GM12891 (cell line): ENCODE results near the gene BAG3.
"Not testable (repeated sequence)": the region's sequence is repeated elsewhere in the genome, so short reads cannot be mapped to it uniquely, and the experiment has no call there.

Experiments used
- DNase-seq: peaks from one replicate; pipeline ENCODE4 v3.0.0; 2011; ENCODE audit warnings: low spot score; ENCODE audit not compliant: insufficient read length
- FAIRE-seq: peaks from 2 replicates; lab custom pipeline; 2011; peaks lifted over from hg19 to GRCh38; lab: Jason Lieb, UNC
- PAX5 ChIP-seq: IDR thresholded peaks from 2 replicates; pipeline ENCODE4 v1.6.1; 2011; ENCODE audit warnings: low read length, moderate library complexity, mild to moderate bottlenecking; ENCODE audit not compliant: insufficient read depth, severe bottlenecking
- POLR2A ChIP-seq: IDR thresholded peaks from 2 replicates; pipeline ENCODE4 v1.6.1; 2011; ENCODE audit warnings: low read depth, low read length, control low read depth
- POLR2AphosphoS5 ChIP-seq: IDR thresholded peaks from 2 replicates; pipeline ENCODE4 v1.6.1; 2011; ENCODE audit warnings: low read depth, low read length, control low read depth
- POU2F2 ChIP-seq: IDR thresholded peaks from 2 replicates; pipeline ENCODE4 v1.6.1; 2011; ENCODE audit warnings: low read depth, mild to moderate bottlenecking, control low read depth, low read length, moderate library complexity
- SPI1 ChIP-seq: IDR thresholded peaks from 2 replicates; pipeline ENCODE4 v1.6.1; 2011; ENCODE audit warnings: low read depth, low read length, control low read depth
- TAF1 ChIP-seq: IDR thresholded peaks from 2 replicates; pipeline ENCODE4 v1.6.1; 2011; ENCODE audit warnings: low read depth, low read length, control low read depth

Gene BAG3

GRCh38 chr10:119616882-119617570 is 34.2 kb upstream of the BAG3 start:
- FAIRE-seq (no peak), DNase-seq (no peak)
- TF ChIP-seq POU2F2 (no peak), POLR2A (no peak), SPI1 (no peak), PAX5 (no peak), TAF1 (no peak)

- TF ChIP-seq TAF1 (no peak), POLR2A (no peak), POU2F2 (no peak), POLR2AphosphoS5 (no peak), SPI1 (no peak), PAX5 (no peak)
- no peak for FAIRE-seq
- DNase-seq, result no peak
These were observed 32.0 kb upstream of the BAG3 start for GRCh38 chr10:119619215-119619614.

- DNase-seq, FAIRE-seq: not testable (repeated sequence)
These were observed 31.4 kb upstream of the BAG3 start for GRCh38 chr10:119619811-119620210.

DNA sequence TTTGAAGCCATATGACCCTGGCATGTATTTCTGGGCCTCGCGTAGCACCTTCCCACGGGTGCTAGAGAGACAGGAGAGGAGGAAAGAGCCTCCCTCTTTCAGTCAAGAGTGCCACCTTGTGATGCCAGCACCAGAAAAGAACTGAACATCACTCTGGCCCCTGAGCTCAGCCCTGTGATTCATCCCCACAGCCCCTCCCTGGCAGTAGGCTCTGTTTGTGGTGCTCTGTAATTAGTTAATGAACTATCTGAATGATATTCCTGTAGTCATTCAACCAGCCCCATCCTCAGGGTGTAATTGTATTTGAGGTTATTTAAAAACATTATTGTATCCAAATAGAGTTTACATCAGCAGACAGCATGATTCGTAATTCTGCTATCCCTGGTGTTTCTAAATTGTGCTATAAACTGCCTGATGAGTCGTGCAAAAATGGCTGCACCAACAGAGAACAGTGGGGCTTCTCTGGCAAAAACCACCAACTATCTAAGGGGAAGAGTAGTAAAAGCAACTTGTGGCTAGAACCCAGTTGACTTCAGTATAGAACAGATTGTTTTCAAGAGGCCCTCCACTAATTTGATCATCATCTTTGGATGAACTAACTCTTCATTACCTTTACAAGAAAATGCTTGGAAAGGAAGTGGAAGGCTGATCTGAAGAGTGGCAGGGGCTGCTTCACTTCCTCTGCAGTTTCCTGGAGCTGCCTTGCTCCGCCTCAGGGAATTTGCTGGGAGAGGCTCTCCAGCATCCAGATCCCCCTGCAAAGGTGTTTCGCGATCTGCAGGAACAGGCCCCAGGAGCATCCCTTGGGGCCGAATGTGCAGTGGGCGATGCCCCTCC is 30.7 kb upstream of the BAG3 start:
- TF ChIP-seq PAX5 (no peak), POU2F2 (no peak), SPI1 (no peak), POLR2A (no peak), TAF1 (no peak), POLR2AphosphoS5 (no peak)
- DNase-seq (no peak), FAIRE-seq (no peak)

DNA sequence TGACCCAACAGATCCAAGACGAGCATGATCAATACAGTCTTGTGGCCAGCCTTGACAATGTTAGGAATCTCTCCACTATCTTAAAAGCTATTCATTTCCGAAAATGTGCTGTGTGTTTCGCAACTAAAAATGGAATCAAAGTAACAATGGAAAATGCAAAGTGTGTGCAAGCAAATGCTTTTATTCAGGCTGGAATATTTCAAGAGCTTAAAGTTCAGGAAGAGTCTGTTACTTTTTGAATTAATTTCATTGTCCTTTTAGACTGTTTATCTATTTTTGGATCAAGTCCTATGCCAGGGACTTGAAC is 30.1 kb upstream of the BAG3 start:
- DNase-seq (no peak), FAIRE-seq (no peak)
- TF ChIP-seq TAF1, result no peak
- TF ChIP-seq POLR2A, result no peak
- no peak for TF ChIP-seq POU2F2
- TF ChIP-seq PAX5, result no peak
- TF ChIP-seq SPI1, result no peak

DNA sequence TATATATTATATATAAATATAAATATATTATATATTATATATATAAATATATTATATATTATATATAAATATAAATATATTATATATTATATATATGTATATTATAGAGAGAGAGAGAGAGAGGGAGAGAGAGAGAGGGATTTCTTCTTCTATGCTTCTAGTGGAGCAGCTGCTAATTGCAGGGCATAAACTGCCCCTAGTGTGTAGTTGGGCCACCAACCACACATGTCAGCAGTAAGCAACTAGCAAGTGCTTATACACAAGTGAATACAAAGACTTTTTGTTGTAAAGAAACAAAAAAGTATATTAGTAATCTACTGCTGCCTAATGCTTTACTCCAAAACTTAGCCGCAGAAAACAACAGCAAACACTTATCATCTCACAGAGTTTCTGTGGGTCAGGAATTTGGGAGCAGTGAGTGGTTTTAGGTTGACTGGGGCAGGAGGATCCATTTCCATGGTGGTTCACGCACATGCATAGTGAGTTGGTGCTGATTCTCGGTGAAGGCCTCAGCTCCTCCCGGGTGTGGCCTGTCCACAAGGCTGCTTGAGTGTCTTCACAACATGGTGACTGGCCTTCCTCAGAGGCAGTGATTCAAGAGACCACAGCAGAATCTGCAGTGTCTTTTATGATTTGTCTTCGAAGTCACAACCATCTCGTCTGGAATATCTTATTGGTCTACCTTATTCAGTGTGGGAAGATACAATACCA is 25.5 kb upstream of the BAG3 start:
- no peak for DNase-seq
- no peak for FAIRE-seq
- TF ChIP-seq SPI1 (no peak), POLR2A (no peak), POU2F2 (no peak), POLR2AphosphoS5 (no peak), PAX5 (no peak), TAF1 (no peak)

DNA sequence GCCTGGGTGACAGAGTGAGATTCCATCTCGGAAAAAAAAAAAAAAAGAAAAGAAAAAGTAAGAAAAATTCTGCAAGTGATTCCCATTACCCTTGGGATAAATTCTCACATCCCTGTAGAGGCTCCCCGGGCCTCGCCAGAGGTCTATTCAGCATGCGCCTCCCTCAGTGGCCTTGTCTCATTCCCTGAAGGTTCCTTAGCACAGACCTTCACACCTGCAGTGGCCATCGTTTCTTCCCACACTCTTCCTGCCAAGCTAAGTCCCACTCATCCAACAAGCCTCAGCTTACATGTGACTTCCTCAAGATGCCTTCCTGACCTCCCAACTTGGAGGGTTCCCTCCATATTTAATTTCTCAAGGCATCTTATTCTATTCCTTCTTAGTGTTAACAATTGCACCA is 20.9 kb upstream of the BAG3 start:
- DNase-seq (no peak), FAIRE-seq (no peak)

GRCh38 chr10:119633538-119634218 is 17.5 kb upstream of the BAG3 start:
- FAIRE-seq (no peak), DNase-seq (no peak)
- TF ChIP-seq POLR2A (no peak), TAF1 (no peak), SPI1 (no peak), PAX5 (no peak), POLR2AphosphoS5 (no peak), POU2F2 (no peak)

More for the DNA sequence above, 20.9 kb upstream of the BAG3 start:
- TF ChIP-seq TAF1 (no peak), POLR2A (no peak), POU2F2 (no peak), SPI1 (no peak), PAX5 (no peak), POLR2AphosphoS5 (no peak)

DNA sequence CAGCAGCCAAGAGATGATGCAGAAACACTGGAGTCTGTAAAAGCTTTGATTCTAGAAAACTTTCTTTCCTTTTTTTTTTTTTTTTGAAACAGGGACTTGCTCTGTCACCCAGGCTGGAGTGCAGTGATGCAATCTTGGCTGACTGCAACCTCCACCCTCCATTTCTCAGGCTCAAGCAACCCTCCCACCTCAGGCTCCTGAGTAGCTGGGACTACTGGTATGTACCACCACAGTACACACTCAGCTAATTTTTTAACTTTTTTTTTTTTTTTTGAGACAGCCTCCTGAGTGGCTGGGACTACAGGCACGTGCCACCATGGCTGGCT is 17.0 kb upstream of the BAG3 start:
- no peak for TF ChIP-seq POLR2AphosphoS5
- no peak for TF ChIP-seq PAX5
- no peak for TF ChIP-seq SPI1
- no peak for TF ChIP-seq POU2F2
- TF ChIP-seq TAF1, result no peak
- TF ChIP-seq POLR2A, result no peak
- FAIRE-seq (no peak), DNase-seq (no peak)
